SH-SY5Y (cell line): ENCODE measurements around the gene ITGA1.

Experiments used
- GATA2 ChIP-seq: IDR thresholded peaks from 2 replicates; pipeline ENCODE4 v1.6.1; 2011; ENCODE audit warnings: mild to moderate bottlenecking, low read depth, low read length
- GATA3 ChIP-seq: IDR thresholded peaks from 2 replicates; pipeline ENCODE4 v1.6.1; 2011; ENCODE audit warnings: low read depth, mild to moderate bottlenecking, low read length, moderate library complexity

DNA sequence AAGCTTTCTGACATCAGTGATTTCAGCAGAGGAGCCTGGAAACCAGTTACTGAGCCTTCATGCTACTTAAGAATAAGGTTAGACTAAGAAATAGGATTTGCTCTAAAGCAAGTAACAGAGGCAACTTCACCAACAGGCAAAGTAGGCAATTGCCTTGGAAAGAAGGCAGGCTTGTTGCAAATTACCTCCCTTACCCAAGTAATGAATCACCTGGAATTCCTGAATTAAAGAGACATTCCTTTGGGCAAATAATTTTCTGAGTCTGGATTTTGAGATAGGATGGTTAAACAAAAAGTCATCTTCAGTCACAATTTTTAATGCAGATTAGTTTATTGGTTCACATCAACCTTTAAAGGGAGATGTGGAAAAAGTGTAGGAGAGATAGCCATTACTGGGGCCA lies 92.8 kb downstream of the ITGA1 start:
- TF ChIP-seq GATA3 (no peak), GATA2 (no peak)
